GM18520 (cell line): ENCODE results near the gene SDHB.

Experiments
- ATAC-seq: cut with Tn5 transposase; IDR thresholded peaks from one replicate; pipeline ENCODE4 v1.9.1; 2021; ENCODE audit not compliant: unreplicated experiment

Gene SDHB

GRCh38 chr1:17053685-17054410 is at the start of gene SDHB:
Gene SDHB, minus strand, starts transcription at chr1:17054032. Its CDS starts 13 bp downstream, at chr1:17054019.
- peak; percentile 95 for ATAC-seq

- ATAC-seq, result no peak
These were observed 48.4 kb upstream of the SDHB start for GRCh38 chr1:17102232-17102631.

- no peak for ATAC-seq
These were observed 47.4 kb upstream of the SDHB start for GRCh38 chr1:17101261-17101660.

GRCh38 chr1:17099616-17100340 is 45.9 kb upstream of the SDHB start:
- no peak for ATAC-seq

- no peak for ATAC-seq
These were observed 44.9 kb upstream of the SDHB start for GRCh38 chr1:17098446-17099317.

- no peak for ATAC-seq
These were observed 44.0 kb upstream of the SDHB start for GRCh38 chr1:17097787-17098186.

- ATAC-seq, result no peak
These were observed 43.3 kb upstream of the SDHB start for GRCh38 chr1:17097147-17097546.

- ATAC-seq, result no peak
These were observed 42.8 kb upstream of the SDHB start for GRCh38 chr1:17096584-17096983.

- ATAC-seq, result no peak
These were observed 41.3 kb upstream of the SDHB start for GRCh38 chr1:17095141-17095540.

- ATAC-seq, result peak; percentile 63
These were observed 40.8 kb upstream of the SDHB start for GRCh38 chr1:17094664-17095063.

GRCh38 chr1:17093822-17094393 is 40.1 kb upstream of the SDHB start:
- ATAC-seq, result no peak

GRCh38 chr1:17091252-17091651 is 37.4 kb upstream of the SDHB start:
- no peak for ATAC-seq

- ATAC-seq, result no peak
These were observed 35.7 kb upstream of the SDHB start for GRCh38 chr1:17089506-17089905.

GRCh38 chr1:17086751-17087150 is 32.9 kb upstream of the SDHB start:
- no peak for ATAC-seq

- ATAC-seq, result no peak
These were observed 31.0 kb upstream of the SDHB start for GRCh38 chr1:17084787-17085186.

GRCh38 chr1:17082761-17083160 is 28.9 kb upstream of the SDHB start:
- ATAC-seq, result no peak

- no peak for ATAC-seq
These were observed 27.6 kb upstream of the SDHB start for GRCh38 chr1:17081439-17081838.

- ATAC-seq, result no peak
These were observed 27.0 kb upstream of the SDHB start for GRCh38 chr1:17080880-17081279.

- ATAC-seq, result no peak
These were observed 26.4 kb upstream of the SDHB start for GRCh38 chr1:17080085-17080759.

- ATAC-seq, result no peak
These were observed 25.4 kb upstream of the SDHB start for GRCh38 chr1:17078991-17079868.
